OCI-LY7 (cell line): ENCODE results near the gene ZDHHC22.

Experiments used
- EZH2phosphoT487 ChIP-seq: fragments of 200-600 bp; sonication (generic); IDR thresholded peaks from 2 replicates; pipeline ENCODE4 v1.6.1; 2018; ENCODE audit warnings: low read depth, borderline replicate concordance, mild to moderate bottlenecking, mixed run types, antibody characterized with exemption, low read length, moderate library complexity, mixed read lengths
- TF ChIP-seq, protein P1 (sequence below): fragments of 200-600 bp; sonication (generic); conservative IDR thresholded peaks from 2 replicates; pipeline ENCODE4 v1.5.1; 2014; ENCODE audit warnings: mild to moderate bottlenecking, antibody characterized with exemption, low read length, moderate library complexity, mixed read lengths

DNA sequence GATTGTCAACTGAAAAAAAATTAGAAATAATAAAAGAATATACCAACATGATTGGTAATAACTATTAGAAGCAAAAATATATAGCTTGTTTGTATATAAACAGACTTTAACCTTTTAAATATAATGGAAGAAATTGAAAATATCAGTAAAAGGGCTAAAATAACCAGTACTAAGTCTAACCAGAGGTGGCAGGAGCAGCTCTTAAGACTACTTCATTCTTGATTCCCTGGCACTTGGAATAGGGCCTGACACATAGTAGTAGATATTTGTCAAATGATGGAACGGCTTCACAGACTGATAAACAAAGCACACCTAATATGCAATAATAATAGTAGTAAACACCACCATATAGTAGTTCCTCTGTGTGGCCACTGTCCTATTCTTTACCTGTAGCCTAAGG is 49.4 kb upstream of the ZDHHC22 start:
- TF ChIP-seq, protein P1, sequence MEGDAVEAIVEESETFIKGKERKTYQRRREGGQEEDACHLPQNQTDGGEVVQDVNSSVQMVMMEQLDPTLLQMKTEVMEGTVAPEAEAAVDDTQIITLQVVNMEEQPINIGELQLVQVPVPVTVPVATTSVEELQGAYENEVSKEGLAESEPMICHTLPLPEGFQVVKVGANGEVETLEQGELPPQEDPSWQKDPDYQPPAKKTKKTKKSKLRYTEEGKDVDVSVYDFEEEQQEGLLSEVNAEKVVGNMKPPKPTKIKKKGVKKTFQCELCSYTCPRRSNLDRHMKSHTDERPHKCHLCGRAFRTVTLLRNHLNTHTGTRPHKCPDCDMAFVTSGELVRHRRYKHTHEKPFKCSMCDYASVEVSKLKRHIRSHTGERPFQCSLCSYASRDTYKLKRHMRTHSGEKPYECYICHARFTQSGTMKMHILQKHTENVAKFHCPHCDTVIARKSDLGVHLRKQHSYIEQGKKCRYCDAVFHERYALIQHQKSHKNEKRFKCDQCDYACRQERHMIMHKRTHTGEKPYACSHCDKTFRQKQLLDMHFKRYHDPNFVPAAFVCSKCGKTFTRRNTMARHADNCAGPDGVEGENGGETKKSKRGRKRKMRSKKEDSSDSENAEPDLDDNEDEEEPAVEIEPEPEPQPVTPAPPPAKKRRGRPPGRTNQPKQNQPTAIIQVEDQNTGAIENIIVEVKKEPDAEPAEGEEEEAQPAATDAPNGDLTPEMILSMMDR = no peak
- TF ChIP-seq EZH2phosphoT487 = no peak
